GM12878 (cell line): ENCODE data around the gene EEF1AKMT2. TPM values are rescaled to one million over a fixed set of nuclear protein-coding genes. Genes with fewer than 3 reads are reported as not detected.

ENCODE experiments used
- BACH1 ChIP-seq: fragments of 450-650 bp; IDR thresholded peaks from 2 replicates; pipeline ENCODE4 v1.6.1; 2017; ENCODE audit warnings: mild to moderate bottlenecking, borderline replicate concordance
- BCLAF1 ChIP-seq: fragments of 450-650 bp; IDR thresholded peaks from 2 replicates; pipeline ENCODE4 v1.6.1; 2017; ENCODE audit warnings: antibody characterized with exemption, mild to moderate bottlenecking, moderate library complexity
- BMI1 ChIP-seq: fragments of 450-650 bp; IDR thresholded peaks from 2 replicates; pipeline ENCODE4 v1.6.1; 2016; ENCODE audit warnings: mild to moderate bottlenecking, moderate library complexity, borderline replicate concordance
- BRCA1 ChIP-seq: IDR thresholded peaks from 2 replicates; pipeline ENCODE4 v1.6.1; 2011; ENCODE audit warnings: low read depth, low read length, improper control_type of control experiment
- E2F8 ChIP-seq: fragments of 450-650 bp; IDR thresholded peaks from 2 replicates; pipeline ENCODE4 v1.6.1; 2018; ENCODE audit warnings: mild to moderate bottlenecking, low read depth, moderate library complexity; ENCODE audit not compliant: partially characterized antibody
- FOS ChIP-seq: IDR thresholded peaks from 3 replicates; pipeline ENCODE4 v1.6.1; 2011; ENCODE audit warnings: borderline replicate concordance; ENCODE audit not compliant: insufficient read length; ENCODE audit errors: extremely low read depth
- IRF3 ChIP-seq: fragments of 450-650 bp; IDR thresholded peaks from 2 replicates; pipeline ENCODE4 v1.6.1; 2014; ENCODE audit warnings: mild to moderate bottlenecking
- NFYA ChIP-seq: IDR thresholded peaks from 2 replicates; pipeline ENCODE4 v1.6.1; 2011; ENCODE audit warnings: low read depth, mild to moderate bottlenecking, low read length, improper control_type of control experiment, borderline replicate concordance
- RCOR1 ChIP-seq: conservative IDR thresholded peaks from 2 replicates; pipeline ENCODE4 v1.6.1; 2012; ENCODE audit warnings: low read depth, low read length, improper control_type of control experiment
- SP1 ChIP-seq: IDR thresholded peaks from one replicate; pipeline ENCODE4 v1.6.1; 2011; ENCODE audit warnings: low read depth, low read length
- YY1 ChIP-seq: IDR thresholded peaks from 2 replicates; pipeline ENCODE4 v1.6.1; 2011; ENCODE audit warnings: low read depth, mild to moderate bottlenecking, low read length
- ZBED1 ChIP-seq: IDR thresholded peaks from 2 replicates; pipeline ENCODE4 v1.6.1; 2016; ENCODE audit warnings: borderline replicate concordance
- polyA plus RNA-seq, 11 experiments: library from polyadenylated mRNA; depleted of rRNA in 4 of 11; unstranded in 6 of 11; stranded (reverse) in 5 of 11; fragments of >200 nt; fragmentation: Nextera tagmentation in 4 of 11; fragmentation: Illumina TruSeq in 1 of 11; extraction: Ambion mirVana in 4 of 11; extraction: Trizol in 1 of 11; gene quantifications; 1 replicate in 1 of 11; 2 replicates in 10 of 11; pipeline versions ENCODE4 v1.2.1 to v1.2.3, GENCODE V29; 2011 to 2016; ENCODE audit warnings: inconsistent platforms in 2 of 11, missing spikeins in 2 of 11, low read depth in 1 of 11
- total RNA-seq, 4 experiments: library from RNA; depleted of rRNA in 3 of 4; stranded (reverse); fragments of >200 nt in 3 of 4; fragmentation: Illumina TruSeq in 1 of 4; extraction: Trizol in 1 of 4; gene quantifications; 2 replicates each; pipeline versions ENCODE4 v1.2.1 to v1.2.3, GENCODE V29; 2013 to 2021

EEF1AKMT2 gene
- total and polyA plus RNA-seq, 10 of the 15 experiments (the other 5 are each of a cell fraction or from before 2014, with no cell fraction given), result 9.1 to 29.3 (median 23.6) TPM

- TF ChIP-seq E2F8, result no peak
- TF ChIP-seq BMI1, result no peak
- no peak for TF ChIP-seq ZBED1
- no peak for TF ChIP-seq RCOR1
- TF ChIP-seq IRF3, result no peak
- no peak for TF ChIP-seq BACH1
- TF ChIP-seq NFYA, result no peak
- no peak for TF ChIP-seq FOS
- no peak for TF ChIP-seq BCLAF1
- no peak for TF ChIP-seq SP1
- TF ChIP-seq BRCA1, result no peak
- TF ChIP-seq YY1, result no peak
- TF ChIP-seq, all 136 proteins: peak for 0
Observed at GRCh38 chr10:124762281-124762680, 29.4 kb downstream of the EEF1AKMT2 start (continued).
